H1 (cell line): ENCODE data around the gene TNIK. TPM values are rescaled to one million over a fixed set of nuclear protein-coding genes. Genes with fewer than 3 reads are reported as not detected.

Experiments
- CTCF ChIA-PET: fragments of 300-600 bp; sonication (Branson Sonifier 250); formaldehyde crosslinking; loops from one replicate; lab custom pipeline; 2021; ENCODE audit not compliant: partially characterized antibody; lab: Charles Lee
- POLR2A ChIA-PET: fragments of 300-600 bp; sonication (Branson Sonifier 250); formaldehyde crosslinking; loops from one replicate; lab custom pipeline; 2021; ENCODE audit warnings: inconsistent platforms; ENCODE audit not compliant: partially characterized antibody; lab: Charles Lee
- DNase-seq, 2 experiments: peaks; one replicate each; pipeline versions ENCODE4 v3.0.0 to v3.0.0-alpha.2; 2010 to 2022; ENCODE audit warnings: low spot score in 2 of 2, low read depth in 1 of 2, mixed read lengths in 1 of 2
- FAIRE-seq: peaks from 2 replicates; lab custom pipeline; 2011; peaks lifted over from hg19 to GRCh38; lab: Jason Lieb, UNC
- H2AFZ ChIP-seq: 2 replicates; pipeline ENCODE4 v1.8.1; 2012; ENCODE audit warnings: low read length, inconsistent platforms
- H2AK5ac ChIP-seq: 2 replicates; pipeline ENCODE4 v1.6.1; 2013; ENCODE audit warnings: low read depth, low read length
- H2BK120ac ChIP-seq: replicated peaks from 2 replicates; pipeline ENCODE3; 2013; ENCODE audit warnings: low read depth, low read length, inconsistent platforms
- H2BK12ac ChIP-seq: 2 replicates; pipeline ENCODE4 v1.6.1; 2013; ENCODE audit warnings: low read depth, low read length
- H2BK15ac ChIP-seq: 2 replicates; pipeline ENCODE4 v1.6.1; 2013; ENCODE audit warnings: low read length
- H2BK20ac ChIP-seq: 2 replicates; pipeline ENCODE4 v1.6.1; 2013; ENCODE audit warnings: low read length
- H2BK5ac ChIP-seq: 2 replicates; pipeline ENCODE4 v1.6.1; 2013; ENCODE audit warnings: low read depth, low read length
- H3K14ac ChIP-seq: 2 replicates; pipeline ENCODE4 v1.6.1; 2013; ENCODE audit warnings: inconsistent platforms; ENCODE audit not compliant: insufficient read length
- H3K18ac ChIP-seq: 2 replicates; pipeline ENCODE4 v1.6.1; 2013; ENCODE audit warnings: low read length; ENCODE audit errors: extremely low read depth
- H3K23ac ChIP-seq: 2 replicates; pipeline ENCODE4 v1.6.1; 2013; ENCODE audit warnings: inconsistent platforms; ENCODE audit not compliant: insufficient read length
- H3K23me2 ChIP-seq: 2 replicates; pipeline ENCODE4 v1.6.1; 2013; ENCODE audit warnings: low read depth, low read length
- H3K27ac ChIP-seq: 2 replicates; pipeline ENCODE4 v1.6.1; 2011; ENCODE audit warnings: low read depth, low read length, inconsistent platforms
- H3K27me3 ChIP-seq, 4 experiments: replicated peaks in 1 of 4; 1 replicate in 1 of 4; 2 replicates in 3 of 4; pipeline versions ENCODE4 v1.6.1 to v1.8.1; 2011 to 2013; ENCODE audit warnings: low read length in 3 of 4, mild to moderate bottlenecking in 3 of 4, inconsistent platforms in 2 of 4, mixed read lengths in 2 of 4, moderate library complexity in 1 of 4; ENCODE audit not compliant: control insufficient read depth in 3 of 4, insufficient read depth in 3 of 4; ENCODE audit errors: extremely low read depth in 1 of 4
- H3K36me3 ChIP-seq, 4 experiments: 2 replicates each; pipeline versions ENCODE4 v1.6.1 to v1.8.1; 2011 to 2013; ENCODE audit warnings: mild to moderate bottlenecking in 4 of 4, low read length in 3 of 4, moderate library complexity in 2 of 4, control low read depth in 1 of 4, inconsistent platforms in 1 of 4; ENCODE audit not compliant: insufficient read depth in 4 of 4, control insufficient read depth in 2 of 4
- H3K4ac ChIP-seq: replicated peaks from 2 replicates; pipeline ENCODE3; 2013; ENCODE audit warnings: low read length, low read depth, mixed read lengths, inconsistent platforms; ENCODE audit not compliant: insufficient read length
- H3K4me1 ChIP-seq, 4 experiments: replicated peaks in 1 of 4; 1 replicate in 1 of 4; 2 replicates in 3 of 4; pipeline versions ENCODE4 v1.6.1 to v1.8.1; 2011 to 2013; ENCODE audit warnings: low read length in 3 of 4, inconsistent platforms in 2 of 4, mixed read lengths in 1 of 4; ENCODE audit not compliant: insufficient read depth in 4 of 4, control insufficient read depth in 3 of 4
- H3K4me2 ChIP-seq, 2 experiments: 2 replicates each; pipeline versions ENCODE4 v1.6.1 to v1.8.1; 2011 to 2013; ENCODE audit warnings: low read depth in 2 of 2, low read length in 2 of 2, control low read depth in 1 of 2, inconsistent platforms in 1 of 2, mild to moderate bottlenecking in 1 of 2; ENCODE audit not compliant: insufficient read depth in 1 of 2
- H3K4me3 ChIP-seq, 4 experiments: fragments of 200-600, 300-600 bp in 1 of 4; sonication (generic), shearing (Covaris generic), sonication (Bioruptor Twin) in 1 of 4; 2 replicates each; pipeline versions ENCODE4 v1.5.1 to v1.8.1; 2011 to 2016; ENCODE audit warnings: low read length in 4 of 4, low read depth in 3 of 4, control low read depth in 2 of 4, inconsistent platforms in 2 of 4, mild to moderate bottlenecking in 2 of 4, mixed read lengths in 1 of 4, moderate library complexity in 1 of 4; ENCODE audit not compliant: insufficient read depth in 2 of 4; ENCODE audit errors: extremely low read depth in 1 of 4
- H3K56ac ChIP-seq: replicated peaks from 2 replicates; pipeline ENCODE3; 2013; ENCODE audit warnings: low read depth, mild to moderate bottlenecking, mixed read lengths, low read length, inconsistent platforms; ENCODE audit not compliant: insufficient read length
- H3K79me1 ChIP-seq: 2 replicates; pipeline ENCODE4 v1.6.1; 2013; ENCODE audit warnings: low read depth, low read length, control low read depth
- H3K79me2 ChIP-seq, 2 experiments: 2 replicates each; pipeline versions ENCODE4 v1.6.1 to v1.8.1; 2012 to 2013; ENCODE audit warnings: low read length in 2 of 2, mild to moderate bottlenecking in 2 of 2, inconsistent platforms in 1 of 2; ENCODE audit not compliant: insufficient read depth in 2 of 2, control insufficient read depth in 1 of 2
- H3K9ac ChIP-seq, 4 experiments: replicated peaks in 1 of 4; 1 replicate in 1 of 4; 2 replicates in 3 of 4; pipeline versions ENCODE4 v1.6.1 to v1.8.1; 2011 to 2013; ENCODE audit warnings: low read depth in 3 of 4, low read length in 3 of 4, control low read depth in 2 of 4, mild to moderate bottlenecking in 2 of 4, moderate library complexity in 2 of 4, inconsistent platforms in 1 of 4; ENCODE audit errors: extremely low read depth in 1 of 4
- H3K9me3 ChIP-seq, 2 experiments: 2 replicates each; pipeline versions ENCODE4 v1.6.1 to v1.8.1; 2012 to 2013; ENCODE audit warnings: mild to moderate bottlenecking in 2 of 2, moderate library complexity in 2 of 2, control low read depth in 1 of 2, inconsistent platforms in 1 of 2, low read depth in 1 of 2, low read length in 1 of 2, mixed read lengths in 1 of 2; ENCODE audit not compliant: insufficient read depth in 2 of 2
- H4K20me1 ChIP-seq, 2 experiments: replicated peaks in 1 of 2; 2 replicates each; pipeline versions ENCODE3 to v1.8.1; 2011 to 2013; ENCODE audit warnings: inconsistent platforms in 2 of 2, low read length in 2 of 2, mild to moderate bottlenecking in 1 of 2; ENCODE audit not compliant: insufficient read depth in 2 of 2, control insufficient read depth in 1 of 2
- H4K5ac ChIP-seq: 2 replicates; pipeline ENCODE4 v1.6.1; 2013; ENCODE audit warnings: low read length, low read depth, mixed read lengths, inconsistent platforms; ENCODE audit not compliant: insufficient read length
- H4K8ac ChIP-seq: 2 replicates; pipeline ENCODE4 v1.8.0; 2013; ENCODE audit warnings: mild to moderate bottlenecking, moderate library complexity, low read length, inconsistent platforms; ENCODE audit not compliant: insufficient read depth; ENCODE audit errors: extremely low read depth
- H4K91ac ChIP-seq: replicated peaks from 2 replicates; pipeline ENCODE3; 2013; ENCODE audit warnings: low read length, mixed read lengths, inconsistent platforms; ENCODE audit not compliant: insufficient read length
- BACH1 ChIP-seq: IDR thresholded peaks from 2 replicates; pipeline ENCODE4 v1.6.1; 2012; ENCODE audit warnings: low read length, improper control_type of control experiment
- CREB1 ChIP-seq: IDR thresholded peaks from 2 replicates; pipeline ENCODE4 v1.6.1; 2012; ENCODE audit warnings: inconsistent platforms
- E2F6 ChIP-seq: IDR thresholded peaks from 2 replicates; pipeline ENCODE4 v1.6.1; 2012; ENCODE audit warnings: inconsistent platforms
- HDAC2 ChIP-seq, 2 experiments: fragments of 300-600 bp in 1 of 2; sonication (generic) in 1 of 2; IDR thresholded peaks; 2 replicates each; pipeline ENCODE4 v1.6.1; 2011 to 2012; ENCODE audit warnings: low read depth in 2 of 2, low read length in 2 of 2, mild to moderate bottlenecking in 2 of 2, moderate library complexity in 2 of 2, borderline replicate concordance in 1 of 2, inconsistent platforms in 1 of 2
- RBBP5 ChIP-seq: IDR thresholded peaks from 2 replicates; pipeline ENCODE4 v1.7.1; 2012; ENCODE audit warnings: low read depth, mild to moderate bottlenecking, inconsistent platforms, low read length, moderate library complexity, borderline replicate concordance
- SAP30 ChIP-seq: fragments of 300-600 bp; sonication (generic); IDR thresholded peaks from 2 replicates; pipeline ENCODE4 v1.7.1; 2012; ENCODE audit warnings: low read length, moderate library complexity, mild to moderate bottlenecking, inconsistent platforms; ENCODE audit not compliant: insufficient read depth, insufficient replicate concordance
- SIX5 ChIP-seq: IDR thresholded peaks from 2 replicates; pipeline ENCODE4 v1.6.1; 2011; ENCODE audit warnings: mild to moderate bottlenecking, low read depth, low read length
- SP4 ChIP-seq: IDR thresholded peaks from 2 replicates; pipeline ENCODE4 v1.6.1; 2012; ENCODE audit warnings: low read length, inconsistent platforms
- SRF ChIP-seq: IDR thresholded peaks from 2 replicates; pipeline ENCODE4 v1.6.1; 2011; ENCODE audit warnings: mild to moderate bottlenecking, low read depth, low read length, moderate library complexity
- SUZ12 ChIP-seq: fragments of 200-600 bp; sonication (generic); IDR thresholded peaks from 2 replicates; pipeline ENCODE4 v1.6.1; 2012; ENCODE audit warnings: mild to moderate bottlenecking, inconsistent platforms, low read length, moderate library complexity, mixed read lengths
- WGBS, 2 experiments: shearing (Covaris generic) in 1 of 2; methylation state at CpG; one replicate each; pipeline versions ENCODE4 v1.1.6 to v1.1.7; 2013 to 2015; ENCODE audit warnings: low lambda C conversion rate in 2 of 2, mixed read lengths in 2 of 2, inconsistent platforms in 1 of 2, low coverage in 1 of 2, missing lambda C conversion rate in 1 of 2; ENCODE audit not compliant: insufficient replicate concordance in 2 of 2, insufficient coverage in 1 of 2, insufficient read length in 1 of 2; ENCODE audit errors: extremely low coverage in 1 of 2, missing lambda C conversion rate in 1 of 2; 5-methylcytosine and 5-hydroxymethylcytosine counted together
- polyA plus RNA-seq, 7 experiments: library from polyadenylated mRNA; depleted of rRNA in 3 of 7; stranded (reverse) in 5 of 7; unstranded in 2 of 7; fragments of >200 nt in 5 of 7; fragments of 200-250 nt in 2 of 7; gene quantifications; 1 replicate in 5 of 7; 2 replicates in 1 of 7; 4 replicates in 1 of 7; pipeline versions ENCODE4 v1.2.1 to v1.2.3, GENCODE V29; 2011 to 2013; ENCODE audit warnings: missing spikeins in 2 of 7, mixed read lengths in 2 of 7
- total RNA-seq: library from RNA; stranded (reverse); fragmentation: NEBNext Ultra II Directional; extraction: Animal tissue kit (Norgen Biotek cat#: 25700); gene quantifications from 2 replicates; pipeline ENCODE4 v1.2.1, GENCODE V29; 2021
- TF ChIP-seq, protein P1 (sequence below): IDR thresholded peaks from 2 replicates; pipeline ENCODE4 v1.6.1; 2012; ENCODE audit warnings: low read length, inconsistent platforms

Gene TNIK
- total and polyA plus RNA-seq, 2 of the 8 experiments (the other 6 are each of a cell fraction or from before 2014, with no cell fraction given) = 7.4 to 42.0 TPM

- no peak overlapping the region for H3K9ac ChIP-seq
- H4K20me1 ChIP-seq = no peaks in the 10 kb centered on the region
- H3K4me2 ChIP-seq = no peak overlapping the region
- no peak overlapping the region for H3K4ac ChIP-seq
- no peak for TF ChIP-seq E2F6
- TF ChIP-seq RBBP5 = no peak
- no peak for TF ChIP-seq SUZ12
- TF ChIP-seq BACH1 = no peak
- TF ChIP-seq, protein P1, sequence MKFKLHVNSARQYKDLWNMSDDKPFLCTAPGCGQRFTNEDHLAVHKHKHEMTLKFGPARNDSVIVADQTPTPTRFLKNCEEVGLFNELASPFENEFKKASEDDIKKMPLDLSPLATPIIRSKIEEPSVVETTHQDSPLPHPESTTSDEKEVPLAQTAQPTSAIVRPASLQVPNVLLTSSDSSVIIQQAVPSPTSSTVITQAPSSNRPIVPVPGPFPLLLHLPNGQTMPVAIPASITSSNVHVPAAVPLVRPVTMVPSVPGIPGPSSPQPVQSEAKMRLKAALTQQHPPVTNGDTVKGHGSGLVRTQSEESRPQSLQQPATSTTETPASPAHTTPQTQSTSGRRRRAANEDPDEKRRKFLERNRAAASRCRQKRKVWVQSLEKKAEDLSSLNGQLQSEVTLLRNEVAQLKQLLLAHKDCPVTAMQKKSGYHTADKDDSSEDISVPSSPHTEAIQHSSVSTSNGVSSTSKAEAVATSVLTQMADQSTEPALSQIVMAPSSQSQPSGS = no peak
- TF ChIP-seq SIX5 = no peak
- TF ChIP-seq SAP30 = no peak
- TF ChIP-seq SRF = no peak
- no peak for TF ChIP-seq HDAC2 (IDR thresholded peaks at IDR 0.05; ENCODE audit: borderline replicate concordance in 1 of 2, low read depth in 2 of 2, low read length in 2 of 2)
- no peak for TF ChIP-seq CREB1
- TF ChIP-seq SP4 = no peak
- TF ChIP-seq, all 59 proteins: peak for 0
- Histone ChIP-seq H2AFZ (no peak overlapping the region), H2BK12ac (no peak overlapping the region), H3K23me2 (no peaks in the 10 kb centered on the region), H3K9me3 (no peaks in the 10 kb centered on the region), H2BK15ac (no peak overlapping the region), H3K36me3 (no peaks in the 10 kb centered on the region), H3K14ac (no peak overlapping the region), H4K5ac (no peak overlapping the region), H3K23ac (no peak overlapping the region), H3K18ac (no peak overlapping the region), H3K27ac (no peak overlapping the region), H4K91ac (no peak overlapping the region), H2BK20ac (no peak overlapping the region), H3K4me3 (no peak overlapping the region), H2AK5ac (no peak overlapping the region), H3K79me2 (no peaks in the 10 kb centered on the region), H2BK120ac (no peak overlapping the region), H3K27me3 (no peaks in the 10 kb centered on the region), H3K79me1 (no peaks in the 10 kb centered on the region), H4K8ac (no peak overlapping the region), H3K4me1 (0 out of 7 replicates have a peak, but pooled peaks cover 0 to 2% (median 0%) of the 10 kb centered on the region in 4 experiments), H2BK5ac (no peak overlapping the region), H3K56ac (no peak overlapping the region)
- FAIRE-seq (no peak), DNase-seq (no peak)
- WGBS, 2 experiments = 95% methylated on average over 1 of the region's 1 CpG; no CpG with 5 or more reads in 1 of the 2 experiments
- CTCF ChIA-PET = no interaction called here
- POLR2A ChIA-PET = interaction anchor here (0.7 kb wide), 1 partner anchor 11 kb away, joined by 3 read pairs; no protein-coding TSS in a partner anchor
Measured at GRCh38 chr3:171470714-171471227, 10.6 kb upstream of the TNIK start.
